Measurements from ENCODE around the gene SPANXN5.
"Not testable (repeated sequence)": the region's sequence is repeated elsewhere in the genome, so short reads cannot be mapped to it uniquely, and the experiment has no call there.

SPANXN5 gene, protein sequence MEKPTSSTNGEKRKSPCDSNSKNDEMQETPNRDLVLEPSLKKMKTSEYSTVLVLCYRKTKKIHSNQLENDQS
- 0 reads per million in 2 donors for total RNA-seq

DNA sequence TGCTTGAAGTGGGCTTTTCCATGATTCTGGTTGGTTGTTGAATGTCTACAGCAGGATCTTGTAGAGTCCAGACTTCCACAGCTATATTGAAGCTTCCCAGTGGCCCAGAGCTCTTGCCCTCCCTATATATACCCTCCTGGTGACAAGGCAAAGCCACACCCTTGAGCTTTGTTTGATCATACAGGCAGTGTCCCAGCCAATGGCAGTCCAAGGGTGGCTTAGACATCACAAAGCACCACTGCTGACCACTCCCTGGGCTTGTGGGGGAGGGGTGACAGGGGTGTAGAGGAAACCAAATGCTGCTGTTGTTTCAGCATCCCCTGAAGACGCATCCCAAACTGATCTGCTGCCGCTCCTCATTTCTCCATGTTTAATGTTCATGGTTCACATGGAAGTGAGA is at the start of gene SPANXN5:
TSS of gene SPANXN5 (minus strand) at position 101 of the 400 bp plus-strand sequence. CDS start at position 22, 79 bp downstream.
- DNase-seq, result not testable (repeated sequence)

- not testable (repeated sequence) for DNase-seq
Observed at GRCh38 chrX:52843619-52844018, 46.4 kb upstream of the SPANXN5 start.

DNA sequence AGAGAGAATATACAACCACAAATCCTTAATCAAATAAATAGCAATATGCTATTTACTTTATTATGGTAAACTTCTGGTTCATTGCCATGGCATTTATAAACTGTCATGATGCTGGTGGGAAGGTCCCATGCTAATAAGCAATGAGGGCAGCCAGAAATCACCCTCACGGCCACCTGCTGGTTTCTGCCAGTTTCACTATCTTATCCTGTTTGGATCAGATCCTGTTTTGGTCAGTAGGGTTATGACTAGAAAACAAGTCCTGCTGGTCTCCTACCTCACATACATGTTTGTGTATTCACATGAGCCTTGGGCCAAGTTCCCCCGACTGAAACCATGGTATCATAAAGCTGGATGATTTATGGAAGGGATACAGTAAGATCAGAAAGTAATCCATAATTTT is 41.9 kb upstream of the SPANXN5 start:
- no peak for DNase-seq

- DNase-seq, result no peak
Observed at GRCh38 chrX:52830551-52830950, 33.3 kb upstream of the SPANXN5 start.

DNA sequence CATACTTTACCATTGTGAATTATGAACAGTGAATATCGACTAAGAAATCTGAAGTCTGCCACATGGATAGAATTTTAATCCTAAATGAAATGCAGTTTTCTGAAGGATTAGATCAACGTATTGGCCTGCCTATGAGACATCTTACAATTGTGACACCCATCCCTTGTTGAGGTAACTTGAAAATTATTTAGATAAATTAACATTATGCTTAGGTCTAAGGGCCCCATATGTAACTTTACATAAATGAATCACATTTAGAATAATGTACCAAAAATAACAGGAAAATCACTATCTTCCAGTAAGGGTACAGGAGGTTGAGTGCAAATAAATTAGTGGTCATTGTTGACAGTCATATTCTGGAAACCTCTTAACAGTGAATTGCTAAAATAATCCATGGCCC is 27.4 kb upstream of the SPANXN5 start:
- DNase-seq, result no peak

DNA sequence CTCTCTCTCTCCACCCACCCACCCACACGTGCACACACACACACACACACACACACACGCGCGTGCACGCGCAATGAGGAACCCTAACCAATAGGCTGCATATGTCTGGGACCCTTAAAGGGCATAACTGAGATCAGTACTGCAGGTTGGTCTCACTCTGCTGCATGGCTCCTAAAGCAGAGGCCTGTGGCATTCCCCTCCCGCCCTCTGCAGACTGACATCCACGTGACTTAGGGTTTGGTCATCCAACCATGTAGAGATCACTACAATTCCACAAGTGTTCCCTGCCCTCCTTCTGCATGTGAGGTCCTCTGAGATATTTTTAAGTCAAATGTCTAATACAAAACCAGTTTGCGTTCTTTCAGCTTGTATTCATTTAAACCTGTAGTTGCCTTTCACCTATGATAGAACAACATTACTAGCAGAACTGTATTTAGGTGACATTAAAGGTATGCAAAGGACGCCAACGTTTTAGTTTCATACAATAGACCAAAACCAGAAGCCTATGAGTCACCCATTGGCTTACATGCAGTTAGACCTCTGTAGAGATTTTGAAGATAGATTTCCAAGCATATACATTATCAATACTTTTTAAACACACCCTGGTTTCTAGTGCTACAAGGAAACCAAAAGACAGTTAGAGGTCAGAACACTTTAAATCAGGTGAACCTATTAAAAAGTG is 24.0 kb upstream of the SPANXN5 start:
- DNase-seq, result no peak

DNA sequence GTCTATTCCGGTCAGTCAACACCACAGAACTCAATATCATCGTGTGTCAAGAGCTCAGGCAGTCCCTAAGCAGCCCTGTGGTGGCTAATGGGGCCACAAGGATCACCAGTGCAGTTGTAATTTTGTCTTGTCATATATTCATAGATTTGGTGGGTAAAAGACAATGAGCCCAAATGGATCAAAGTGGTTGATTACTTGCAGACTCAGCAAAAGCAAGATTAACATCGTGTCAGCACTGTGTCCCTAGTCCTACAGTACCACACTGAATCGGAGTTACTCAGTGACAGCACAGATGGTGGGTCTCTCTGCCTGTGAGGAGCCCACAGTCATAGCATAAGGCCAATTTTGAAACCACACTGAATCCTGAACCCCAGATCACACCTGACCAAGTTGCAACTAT is 22.6 kb upstream of the SPANXN5 start:
- no peak for DNase-seq

DNA sequence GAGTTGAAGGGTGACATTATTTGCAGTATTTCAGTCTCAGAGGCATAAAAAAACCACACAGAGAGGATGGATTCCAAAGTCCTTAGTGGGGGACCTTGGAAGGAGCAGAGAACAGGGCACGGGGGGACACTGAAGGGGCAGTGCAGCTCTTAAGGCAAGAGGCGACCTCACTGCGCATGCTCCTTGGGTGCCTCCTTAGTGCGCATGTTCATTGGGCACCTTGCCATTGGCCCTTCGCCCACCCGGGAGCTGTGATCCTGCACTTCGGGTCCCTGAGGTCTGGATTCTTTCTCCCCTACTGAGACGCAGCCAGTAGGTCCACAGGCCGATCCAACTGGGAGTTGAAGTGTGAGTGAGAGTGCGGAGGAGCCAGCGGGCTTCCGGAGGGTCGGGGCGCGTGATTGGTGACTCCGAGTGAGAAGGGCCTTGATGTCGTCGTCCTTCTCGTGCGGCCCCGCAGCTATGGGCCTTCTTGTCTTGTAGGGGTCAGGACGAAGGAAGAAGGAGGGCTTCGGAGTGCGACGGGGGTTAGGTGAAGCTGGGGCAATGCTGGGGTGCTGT is 13.9 kb upstream of the SPANXN5 start, which contains the start of gene XAGE5:
TSS of gene XAGE5 (plus strand) at position 223 of the 561 bp plus-strand sequence. CDS start 1,280 bp downstream, outside the sequence.
- DNase-seq, result no peak

GRCh38 chrX:52804876-52805275 is 7.6 kb upstream of the SPANXN5 start:
- not testable (repeated sequence) for DNase-seq

DNA sequence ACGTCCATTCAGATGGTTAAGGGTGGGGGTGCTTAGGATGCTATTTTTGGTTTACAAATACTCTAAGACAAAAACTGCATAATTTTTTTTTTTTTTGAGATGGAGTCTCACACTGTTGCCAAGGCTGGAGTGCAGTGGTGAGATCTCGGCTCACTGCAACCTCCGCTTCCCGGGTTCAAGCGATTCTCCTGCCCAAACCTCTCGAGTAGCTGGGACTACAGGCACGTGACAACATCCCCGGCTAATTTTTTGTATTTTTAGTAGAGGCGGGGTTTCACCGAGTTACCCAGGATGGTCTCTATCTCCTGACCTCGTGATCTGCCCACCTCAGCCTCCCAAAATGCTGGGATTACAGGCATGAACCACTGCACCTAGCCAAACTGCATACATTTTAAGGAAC is 23.7 kb downstream of the SPANXN5 start:
- DNase-seq, result not testable (repeated sequence)

GRCh38 chrX:52765983-52766382 is 31.2 kb downstream of the SPANXN5 start:
- not testable (repeated sequence) for DNase-seq

DNA sequence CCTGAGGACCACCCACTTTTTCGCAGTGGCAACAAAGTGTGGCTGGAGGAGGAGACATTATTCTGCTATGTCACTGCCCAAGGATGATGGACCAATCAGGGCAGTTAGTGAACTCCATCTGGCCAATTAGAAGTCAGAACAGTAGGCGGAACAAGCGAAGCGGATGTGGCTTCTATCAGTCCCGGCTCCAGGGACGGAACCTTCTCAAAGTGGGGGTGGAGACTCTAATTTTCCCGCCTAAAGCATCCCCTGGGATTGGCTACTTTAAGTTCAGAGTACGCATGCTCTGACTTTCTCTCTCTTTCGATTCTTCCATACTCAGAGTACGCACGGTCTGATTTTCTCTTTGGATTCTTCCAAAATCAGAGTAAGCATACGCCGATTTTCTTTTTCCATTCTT is 46.3 kb downstream of the SPANXN5 start, which contains the start of gene SSX2B:
TSS of gene SSX2B (plus strand) at position 301 of the 400 bp plus-strand sequence. CDS start 1,429 bp downstream, outside the sequence.
- DNase-seq, result not testable (repeated sequence)

All from activated gamma-delta T cell (primary cell).